Fibroblast of villous mesenchyme (primary cell): Measurements from ENCODE around the gene NHERF1. TPM values are rescaled to one million over a fixed set of nuclear protein-coding genes. Genes with fewer than 3 reads are reported as not detected.

Experiments
- DNase-seq: peaks from one replicate; pipeline ENCODE4 v3.0.0-alpha.2; 2010; ENCODE audit warnings: low read depth
- H3K4me3 ChIP-seq: 2 replicates; pipeline ENCODE4 v1.5.1; 2011; ENCODE audit warnings: low read depth, mild to moderate bottlenecking, low read length
- CTCF ChIP-seq: IDR thresholded peaks from 2 replicates; pipeline ENCODE4 v1.5.1; 2012; ENCODE audit warnings: low read depth, mild to moderate bottlenecking, low read length; ENCODE audit not compliant: insufficient read depth
- total RNA-seq: library from RNA; depleted of rRNA; stranded (reverse); fragments of >200 nt; gene quantifications from 2 replicates; pipeline ENCODE4 v1.2.3, GENCODE V29; 2012

NHERF1 gene
- total RNA-seq, 1 donor = 20.7 TPM

GRCh38 chr17:74712301-74712700 lies 36.1 kb upstream of the NHERF1 start:
- no peak for DNase-seq
- H3K4me3 ChIP-seq = no peak overlapping the region
- TF ChIP-seq CTCF = no peak

GRCh38 chr17:74712756-74713155 lies 35.7 kb upstream of the NHERF1 start, which contains the start of gene CD300LF:
CD300LF (minus strand) TSS chr17:74712923; CDS start chr17:74712866, 57 bp downstream.
- H3K4me3 ChIP-seq = no peak within 1 kb of the TSS
- TF ChIP-seq CTCF = no peak
- no peak for DNase-seq

- no peak for DNase-seq
- TF ChIP-seq CTCF = no peak
- no peak overlapping the region for H3K4me3 ChIP-seq
Observed at GRCh38 chr17:74713171-74713755, 35.2 kb upstream of the NHERF1 start.

- no peak for DNase-seq
- no peak overlapping the region for H3K4me3 ChIP-seq
- no peak for TF ChIP-seq CTCF
Observed at GRCh38 chr17:74715144-74715543, 33.3 kb upstream of the NHERF1 start.

GRCh38 chr17:74720506-74720905 lies 27.9 kb upstream of the NHERF1 start:
- no peak overlapping the region for H3K4me3 ChIP-seq
- TF ChIP-seq CTCF = no peak
- DNase-seq = no peak

GRCh38 chr17:74722782-74723181 lies 25.6 kb upstream of the NHERF1 start:
- no peak for DNase-seq
- TF ChIP-seq CTCF = no peak
- no peak overlapping the region for H3K4me3 ChIP-seq

GRCh38 chr17:74723891-74724290 lies 24.5 kb upstream of the NHERF1 start:
- DNase-seq = no peak
- no peak for TF ChIP-seq CTCF
- H3K4me3 ChIP-seq = no peak overlapping the region
